HepG2 (cell line): Measurements from ENCODE around the gene OR1L1. TPM values are rescaled to one million over a fixed set of nuclear protein-coding genes. Genes with fewer than 3 reads are reported as not detected.

Experiments
- ATAC-seq: fragments of 200-7000 bp; cut with Tn5 transposase; 3 replicates; pipeline ENCODE4 v1.9.1; 2020; ENCODE audit warnings: mild to moderate bottlenecking, moderate library complexity
- BruUV-seq: library from RNA; stranded (reverse); fragments of 400-500 nt; replicated peaks from 2 replicates; lab custom pipeline; 2021; lab: Mats Ljungman, UMichigan
- CTCF ChIA-PET: fragments of 300-600 bp; formaldehyde crosslinking; extraction: SDS; loops from one replicate; lab custom pipeline; 2021; ENCODE audit warnings: low total read pairs, inconsistent platforms, low intra/inter-chr PET ratio; lab: Yijun Ruan, JAX
- POLR2A ChIA-PET: fragments of 350-600 bp; sonication (Branson Sonifier 250); formaldehyde crosslinking; loops from one replicate; lab custom pipeline; 2020; ENCODE audit warnings: antibody characterized with exemption, inconsistent platforms; lab: Yijun Ruan, JAX
- DNase-seq: peaks from one replicate; pipeline ENCODE4 v3.0.0-alpha.2; 2015; ENCODE audit warnings: low spot score
- FAIRE-seq: peaks from 3 replicates; lab custom pipeline; 2011; peaks lifted over from hg19 to GRCh38; lab: Jason Lieb, UNC
- H2AFZ ChIP-seq: one replicate; pipeline ENCODE4 v1.6.1; 2011; ENCODE audit warnings: low read length, inconsistent platforms
- H3K27ac ChIP-seq: fragments of 300-600 bp; 3 replicates; pipeline ENCODE4 v1.8.0; 2011; ENCODE audit warnings: mixed run types, mild to moderate bottlenecking, mixed read lengths, low read length, inconsistent platforms; ENCODE audit not compliant: insufficient read depth; ENCODE audit errors: extremely low read length
- H3K27me3 ChIP-seq, 2 experiments: fragments of 200-600 bp in 1 of 2; 2 replicates in 1 of 2; 3 replicates in 1 of 2; pipeline versions ENCODE4 v1.6.0 to v1.8.0; 2011; ENCODE audit warnings: low read length in 2 of 2, mild to moderate bottlenecking in 2 of 2, moderate library complexity in 2 of 2, inconsistent platforms in 1 of 2; ENCODE audit not compliant: insufficient read depth in 2 of 2, control insufficient read depth in 1 of 2
- H3K36me3 ChIP-seq, 2 experiments: fragments of 200-600 bp in 1 of 2; replicated peaks in 1 of 2; 2 replicates in 1 of 2; 3 replicates in 1 of 2; pipeline versions ENCODE4 v1.5.1 to v1.8.0; 2011; ENCODE audit warnings: low read length in 2 of 2, inconsistent platforms in 1 of 2; ENCODE audit not compliant: insufficient read depth in 2 of 2, control insufficient read depth in 1 of 2
- H3K4me1 ChIP-seq: 2 replicates; pipeline ENCODE4 v1.5.1; 2012; ENCODE audit warnings: low read length, inconsistent platforms; ENCODE audit not compliant: insufficient read depth
- H3K4me2 ChIP-seq: 2 replicates; pipeline ENCODE4 v1.6.0; 2011; ENCODE audit warnings: low read depth, low read length, inconsistent platforms
- H3K4me3 ChIP-seq, 3 experiments: fragments of 200-600 bp in 1 of 3; sonication (generic), shearing (Covaris generic) in 1 of 3; replicated peaks in 1 of 3; 2 replicates each; pipeline ENCODE4 v1.5.1; 2011 to 2016; ENCODE audit warnings: low read length in 3 of 3, inconsistent platforms in 2 of 3, low read depth in 2 of 3, mild to moderate bottlenecking in 2 of 3, control low read depth in 1 of 3, mixed read lengths in 1 of 3; ENCODE audit not compliant: insufficient read depth in 1 of 3
- H3K79me2 ChIP-seq: one replicate; pipeline ENCODE4 v1.6.1; 2011; ENCODE audit warnings: low read length, inconsistent platforms; ENCODE audit not compliant: insufficient read depth
- H3K9ac ChIP-seq: 2 replicates; pipeline ENCODE4 v1.6.0; 2011; ENCODE audit warnings: mild to moderate bottlenecking, low read depth, low read length, inconsistent platforms; ENCODE audit not compliant: insufficient read depth
- H3K9me3 ChIP-seq: 2 replicates; pipeline ENCODE4 v1.5.1; 2012; ENCODE audit warnings: mild to moderate bottlenecking, low read length
- H4K20me1 ChIP-seq: 2 replicates; pipeline ENCODE4 v1.6.0; 2011; ENCODE audit warnings: inconsistent platforms, mild to moderate bottlenecking, low read length, moderate library complexity; ENCODE audit not compliant: insufficient read depth
- TRIM24 ChIP-seq: sonication (generic); formaldehyde crosslinking; IDR thresholded peaks from 2 replicates; pipeline ENCODE4 v1.8.0; 2022; ENCODE audit warnings: mild to moderate bottlenecking, missing genetic modification reagents
- ZBTB40 ChIP-seq, 2 experiments: fragments of 450-650 bp in 1 of 2; sonication (generic) in 1 of 2; formaldehyde crosslinking in 1 of 2; IDR thresholded peaks; 2 replicates each; pipeline versions ENCODE4 v1.6.1 to v1.8.0; 2016 to 2022; ENCODE audit warnings: antibody characterized with exemption in 1 of 2, mild to moderate bottlenecking in 1 of 2, missing genetic modification reagents in 1 of 2
- ZFP91 ChIP-seq: sonication (generic); formaldehyde crosslinking; IDR thresholded peaks from 2 replicates; pipeline ENCODE4 v1.9.0; 2022; ENCODE audit warnings: missing genetic modification reagents, mild to moderate bottlenecking, borderline replicate concordance
- WGBS: methylation state at CpG from one replicate; pipeline ENCODE4 v1.1.6; 2017; ENCODE audit warnings: low lambda C conversion rate; 5-methylcytosine and 5-hydroxymethylcytosine counted together
- in situ Hi-C: cut with HindIII; loops from 2 replicates; pipeline ENCODE4 v1.10.0; 2017; ENCODE audit warnings: low pct_unique_long_range_greater_than_20kb; ENCODE audit not compliant: extremely low pct_ligation_motif_present
- intact Hi-C: fragments of 100-400 bp; cut with micrococcal nuclease; formaldehyde crosslinking; loops from one replicate; pipeline ENCODE4 v1.10.0; 2022; ENCODE audit not compliant: unreplicated experiment
- polyA plus RNA-seq, 8 experiments: library from polyadenylated mRNA; depleted of rRNA in 3 of 8; stranded (reverse) in 7 of 8; unstranded in 1 of 8; fragments of >200 nt; fragmentation: Illumina TruSeq in 4 of 8; extraction: Trizol in 4 of 8; gene quantifications; 2 replicates each; pipeline versions ENCODE4 v1.2.1 to v1.2.3, GENCODE V29; 2011 to 2016; ENCODE audit warnings: low read depth in 4 of 8, missing spikeins in 1 of 8, mixed read lengths in 1 of 8; ENCODE audit not compliant: insufficient read depth in 1 of 8
- total RNA-seq, 5 experiments: library from RNA; depleted of rRNA; stranded (reverse); fragments of >200 nt; fragmentation: Illumina TruSeq; extraction: Trizol; gene quantifications; 2 replicates each; pipeline ENCODE4 v1.2.3, GENCODE V29; 2016; ENCODE audit warnings: low read depth in 1 of 5

The OR1L1 gene
- total and polyA plus RNA-seq, 2 of the 13 experiments (the other 11 are each of a cell fraction or from before 2014, with no cell fraction given): not detected

- no peak for TF ChIP-seq ZFP91 (CRISPR knock-in tag)
Observed at GRCh38 chr9:122661416-122661815, at the start of gene OR1L1 (continued).

GRCh38 chr9:122614362-122614761 lies 47.2 kb upstream of the OR1L1 start, which contains the start of gene OR1Q1:
Gene OR1Q1 (plus strand): TSS chr9:122614738. CDS start chr9:122614738, 0 bp downstream.
- 0% methylated on average over 1 of the region's 1 CpG for WGBS
- CTCF ChIA-PET: no interaction called here
- no peak for FAIRE-seq
- H2AFZ ChIP-seq: no peak within 1 kb of the TSS
- H4K20me1 ChIP-seq: no peaks in the 10 kb centered on the region
- no peaks in the 10 kb centered on the region; a peak in 2 of 5 replicates for H3K27me3 ChIP-seq
- H3K9ac ChIP-seq: no peak within 1 kb of the TSS
- H3K4me3 ChIP-seq: no peak within 1 kb of the TSS
- no peaks in the 10 kb centered on the region for H3K79me2 ChIP-seq
- no peaks in the 10 kb centered on the region for H3K9me3 ChIP-seq
- POLR2A ChIA-PET: no interaction called here
- TF ChIP-seq TRIM24 (CRISPR knock-in tag): no peak
- TF ChIP-seq ZBTB40 (IDR thresholded peaks at IDR 0.05): peak; percentile 81
- no peak for TF ChIP-seq ZBTB40 (CRISPR knock-in tag; IDR thresholded peaks at IDR 0.05)
- in situ Hi-C loops: no loop called here
- ATAC-seq: no peak
- DNase-seq: no peak
- no peak within 1 kb of the TSS for H3K4me2 ChIP-seq
- no peak within 1 kb of the TSS for H3K27ac ChIP-seq
- BruUV-seq: no TSS peak
- H3K4me1 ChIP-seq: no peaks in the 10 kb centered on the region
- intact Hi-C loops: no loop called here
- no peaks in the 10 kb centered on the region for H3K36me3 ChIP-seq
